Activated effector memory CD4-positive, alpha-beta T cell treated with Interleukin-2 at 50 U/mL for 16 hours (primary cell): Measurements from ENCODE around the gene KANSL3.

ENCODE experiments used
- DNase-seq: peaks from one replicate; pipeline ENCODE4 v3.0.0-alpha.2; 2020

The KANSL3 gene

DNA sequence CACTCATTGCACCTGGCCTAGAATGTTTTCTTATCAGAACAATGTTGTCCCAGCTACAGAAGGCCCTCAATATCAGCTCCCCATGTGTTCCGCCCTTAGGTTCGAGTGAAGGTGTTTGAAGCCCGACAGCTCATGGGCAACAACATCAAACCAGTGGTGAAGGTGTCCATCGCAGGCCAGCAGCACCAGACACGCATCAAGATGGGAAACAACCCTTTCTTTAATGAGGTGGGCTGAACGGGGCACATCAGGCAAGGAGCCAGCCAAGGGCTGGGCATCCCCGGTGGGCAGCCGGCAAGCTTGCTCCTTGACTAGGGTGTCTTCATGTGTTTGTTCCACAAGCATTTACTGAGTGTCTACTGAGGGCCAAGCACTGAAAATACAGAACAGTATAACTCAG, 13.7 kb upstream of the KANSL3 start:
- DNase-seq, result no peak

DNA sequence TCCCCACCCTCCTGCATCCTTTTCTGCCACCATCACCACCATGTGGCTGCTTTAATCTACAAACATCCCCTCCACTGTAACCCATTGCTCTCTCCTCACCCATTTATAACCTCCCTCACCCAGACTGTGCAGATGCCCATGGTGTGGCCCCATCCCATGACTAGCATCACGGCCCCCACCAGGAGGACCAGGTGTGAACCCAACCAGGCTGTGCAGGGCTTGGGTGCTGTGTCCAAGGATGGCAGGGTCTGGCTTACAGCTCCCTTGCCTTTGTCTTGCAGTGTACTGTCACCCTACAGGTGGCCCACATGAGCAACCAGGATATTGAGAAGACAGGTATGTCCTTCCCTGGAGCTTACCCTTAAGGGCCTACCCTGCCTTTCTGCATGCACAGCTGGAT, 11.2 kb upstream of the KANSL3 start:
- no peak for DNase-seq

DNA sequence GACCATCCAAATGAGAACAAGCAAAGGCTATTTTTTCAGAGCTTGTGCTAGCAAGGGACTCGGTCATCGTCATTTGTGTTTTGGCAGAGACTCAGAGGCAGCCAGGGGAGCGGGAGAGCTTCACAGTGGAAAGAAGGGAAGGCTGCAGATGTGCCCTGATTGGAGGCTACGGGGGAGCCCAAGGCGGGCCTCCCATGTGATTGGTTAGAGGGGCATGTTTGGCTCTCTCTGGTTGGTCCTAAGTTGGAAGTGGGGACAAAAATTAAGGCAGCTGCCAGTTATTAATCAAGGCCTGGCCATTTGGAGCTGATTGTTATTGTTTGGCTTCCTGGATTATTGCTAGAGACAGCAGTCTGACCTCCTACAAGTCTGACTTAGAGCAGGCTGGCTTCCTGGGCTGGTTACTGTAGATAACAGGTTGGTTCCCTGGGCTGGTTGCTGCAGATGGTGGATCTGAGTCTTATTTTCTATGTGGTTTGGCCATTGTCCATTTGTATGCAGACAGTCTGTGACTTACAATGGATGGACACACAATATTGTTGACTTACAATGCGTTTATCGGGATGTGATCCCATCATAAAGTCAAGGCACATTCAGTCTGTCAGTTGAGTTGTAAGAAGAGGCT, 10.3 kb upstream of the KANSL3 start:
- DNase-seq, result no peak

DNA sequence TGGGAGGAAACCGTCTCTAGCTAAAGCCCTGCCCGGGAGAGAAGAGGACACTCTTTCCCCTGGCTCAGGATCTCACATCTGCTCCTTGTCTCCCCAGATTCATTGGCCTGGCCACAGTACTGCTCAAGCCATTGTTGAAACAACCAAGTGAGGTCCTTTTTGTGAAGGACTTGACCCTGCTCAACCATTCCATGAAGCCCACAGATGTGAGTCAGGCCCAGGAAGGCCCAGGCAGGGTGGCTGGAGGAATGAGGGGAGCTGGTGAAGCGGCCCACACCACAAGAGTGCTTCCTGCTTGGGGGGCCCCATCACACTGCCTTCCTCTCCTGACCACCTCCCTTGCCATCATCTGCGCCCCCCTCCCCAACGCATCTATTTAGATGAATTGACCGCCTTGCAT, 9.6 kb upstream of the KANSL3 start:
- no peak for DNase-seq

DNA sequence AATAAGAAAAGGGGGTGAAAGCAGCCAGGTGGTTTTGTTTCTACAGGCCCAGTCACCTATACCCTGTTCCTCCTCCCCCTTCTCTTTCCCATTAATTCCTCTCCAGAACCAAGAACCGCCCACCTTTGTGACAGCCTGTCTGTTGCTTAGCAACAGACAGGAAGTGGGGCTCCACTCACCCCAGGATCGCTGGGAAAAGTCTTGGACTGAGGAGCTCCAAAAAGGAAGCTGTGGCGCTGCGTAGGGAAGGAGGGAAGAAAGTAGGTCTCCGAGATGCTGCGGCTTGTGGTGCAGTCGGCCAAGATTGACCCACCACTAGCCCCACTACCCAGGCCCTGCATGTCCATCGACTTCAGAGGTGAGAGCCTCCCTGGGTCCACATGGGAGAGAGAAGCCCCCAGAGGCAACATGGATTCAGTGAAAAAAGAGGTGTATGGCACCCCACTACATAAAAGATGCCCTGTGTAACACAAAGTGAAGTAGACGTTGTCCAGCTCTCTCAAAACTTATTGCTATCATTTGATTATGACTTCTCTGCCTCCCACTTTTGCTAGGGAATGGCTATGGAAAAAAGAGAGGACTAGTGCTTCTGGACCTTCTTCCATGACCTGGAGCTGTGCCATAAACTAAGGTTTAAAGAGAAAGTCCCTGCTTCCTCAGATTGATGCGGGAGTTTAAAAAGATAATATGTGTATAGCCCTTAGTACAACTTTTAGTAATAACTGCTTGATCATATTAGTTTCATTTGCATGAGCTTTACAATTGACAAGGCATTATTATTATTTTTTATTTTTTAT, 4.7 kb upstream of the KANSL3 start, which contains the start of gene FER1L5:
Gene FER1L5 (plus strand): TSS at position 201 of the 797 bp plus-strand sequence. CDS start 73 bp downstream, at position 274.
- DNase-seq, result no peak

DNA sequence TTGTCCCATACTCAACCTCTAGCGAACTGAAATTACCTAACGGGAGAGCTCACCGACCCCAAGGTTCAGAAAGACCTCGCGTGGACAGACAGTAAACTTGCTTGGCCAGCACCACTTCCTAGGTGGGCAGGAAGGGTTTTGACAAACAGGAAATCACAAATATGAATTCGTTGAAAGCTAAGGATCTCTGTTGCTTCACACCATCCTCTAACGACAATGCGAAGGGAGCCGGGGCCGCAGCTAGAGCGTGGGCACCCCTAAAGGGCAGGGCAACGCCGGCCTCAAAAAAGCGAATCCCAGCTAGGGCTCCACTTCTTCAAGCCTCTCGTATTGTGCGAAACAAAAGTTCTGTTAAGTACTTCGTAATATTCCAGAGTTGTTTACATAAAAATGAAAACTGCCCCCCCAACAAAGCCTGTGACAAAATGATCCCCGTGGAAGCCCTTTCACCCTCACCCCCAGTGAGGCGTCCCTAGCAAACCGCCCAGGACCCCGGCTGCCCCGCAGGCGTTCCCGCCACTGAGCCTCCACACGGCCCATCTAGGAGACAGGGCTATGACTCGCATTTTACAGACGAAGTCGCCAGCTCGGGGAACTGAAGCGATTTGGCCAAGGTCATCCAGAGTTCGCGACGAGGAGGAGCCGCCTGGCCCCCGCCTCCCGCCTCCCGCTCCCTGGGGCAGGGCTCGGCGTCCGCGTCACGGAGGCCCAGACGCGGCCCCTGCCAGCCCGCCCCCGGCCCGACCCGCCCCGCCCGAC, 548 bp downstream of the KANSL3 start:
- DNase-seq, result peak; percentile 73

DNA sequence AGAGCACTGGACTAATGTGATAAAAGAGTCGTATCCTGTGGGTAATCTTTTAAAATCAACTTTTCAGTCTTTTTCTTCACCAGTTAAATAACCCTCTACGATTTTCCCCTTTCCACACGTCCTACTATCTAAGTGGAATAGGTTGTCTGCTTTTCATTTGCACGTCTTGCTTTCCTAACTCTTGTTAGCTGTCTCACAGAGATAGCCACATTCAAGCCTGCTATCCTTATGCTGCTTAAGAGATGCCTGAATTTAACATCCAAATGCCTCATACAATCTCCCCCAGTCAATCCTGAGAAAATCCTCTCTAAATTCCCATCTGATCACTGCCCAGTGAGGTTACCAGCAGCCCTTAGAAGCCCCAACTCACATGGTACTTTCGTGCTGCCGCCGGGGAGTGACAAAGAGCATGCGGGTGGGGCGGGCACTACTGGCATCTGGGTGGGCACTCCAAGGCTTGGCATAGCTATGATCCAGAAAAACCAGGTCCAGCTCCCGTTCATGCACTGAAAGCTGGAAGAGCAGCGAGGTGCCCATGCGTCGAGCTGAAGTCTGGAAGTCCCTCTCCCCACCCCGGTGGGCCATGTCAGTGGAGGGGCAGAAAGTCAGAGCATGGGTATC, 1.5 kb downstream of the KANSL3 start:
- DNase-seq, result no peak

DNA sequence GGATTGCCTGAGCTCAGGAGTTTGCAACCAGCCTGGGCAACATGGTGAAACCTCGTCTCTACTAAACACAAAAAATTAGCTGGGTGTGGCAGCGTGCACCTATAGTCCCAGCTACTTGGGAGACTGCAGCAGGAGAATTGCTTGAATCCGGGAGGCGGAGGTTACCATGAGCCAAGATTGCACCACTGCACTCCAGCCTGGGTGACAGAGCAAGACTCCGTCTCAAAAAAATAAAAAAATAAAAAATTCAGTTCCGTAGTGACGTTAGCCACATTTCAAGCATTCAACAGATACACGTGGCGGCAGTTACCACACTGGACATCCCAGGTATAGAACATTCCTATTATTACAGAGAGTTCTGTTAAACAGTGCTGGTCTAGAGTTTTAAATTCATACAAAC, 4.5 kb downstream of the KANSL3 start:
- no peak for DNase-seq

DNA sequence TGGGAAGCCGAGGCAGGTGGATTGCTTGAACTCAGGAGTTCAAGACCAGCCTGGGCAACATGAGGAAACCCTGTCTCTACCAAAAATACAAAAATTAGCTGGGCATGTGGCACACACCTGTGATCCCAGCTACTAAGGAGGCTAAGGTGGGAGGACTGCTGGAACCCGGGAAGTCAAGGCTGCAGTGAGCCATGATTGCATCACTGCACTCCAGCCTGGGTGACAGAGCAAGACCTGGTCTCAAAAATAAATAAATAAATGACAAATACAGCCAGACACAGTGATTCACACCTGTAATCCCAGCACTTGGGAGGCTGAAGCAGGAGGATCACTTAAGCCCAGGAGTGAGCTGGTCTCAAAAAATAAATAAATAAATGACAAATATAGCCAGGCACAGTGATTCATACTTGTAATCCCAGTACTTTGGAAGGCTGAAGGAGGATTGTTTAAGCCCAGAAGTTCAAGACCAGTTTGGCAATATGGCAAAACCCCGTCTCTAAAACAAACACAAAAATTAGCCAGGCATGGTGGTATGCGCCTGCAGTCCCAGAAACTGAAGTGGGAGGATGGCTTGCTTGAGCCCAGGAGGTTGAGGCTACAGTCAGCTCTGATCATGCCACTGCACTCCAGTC, 6.2 kb downstream of the KANSL3 start:
- no peak for DNase-seq

DNA sequence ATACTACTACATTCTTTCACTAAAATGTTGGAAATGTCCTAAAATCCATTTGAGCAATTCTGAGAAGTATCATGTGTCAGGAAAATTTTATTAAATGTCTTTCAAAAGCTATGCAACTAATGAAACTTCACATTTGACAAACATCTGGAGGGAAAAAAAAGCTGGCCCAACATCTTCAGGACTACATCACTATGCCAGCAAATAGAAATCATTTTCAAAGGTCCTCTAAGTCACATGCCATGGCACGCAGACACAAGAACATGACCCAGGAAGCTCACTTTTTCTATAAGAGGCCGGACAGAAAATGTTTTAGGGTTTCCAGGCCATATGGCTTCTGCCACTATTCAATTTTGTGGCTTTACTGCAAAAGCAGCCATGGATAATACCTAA, 11.6 kb downstream of the KANSL3 start:
- DNase-seq, result no peak

DNA sequence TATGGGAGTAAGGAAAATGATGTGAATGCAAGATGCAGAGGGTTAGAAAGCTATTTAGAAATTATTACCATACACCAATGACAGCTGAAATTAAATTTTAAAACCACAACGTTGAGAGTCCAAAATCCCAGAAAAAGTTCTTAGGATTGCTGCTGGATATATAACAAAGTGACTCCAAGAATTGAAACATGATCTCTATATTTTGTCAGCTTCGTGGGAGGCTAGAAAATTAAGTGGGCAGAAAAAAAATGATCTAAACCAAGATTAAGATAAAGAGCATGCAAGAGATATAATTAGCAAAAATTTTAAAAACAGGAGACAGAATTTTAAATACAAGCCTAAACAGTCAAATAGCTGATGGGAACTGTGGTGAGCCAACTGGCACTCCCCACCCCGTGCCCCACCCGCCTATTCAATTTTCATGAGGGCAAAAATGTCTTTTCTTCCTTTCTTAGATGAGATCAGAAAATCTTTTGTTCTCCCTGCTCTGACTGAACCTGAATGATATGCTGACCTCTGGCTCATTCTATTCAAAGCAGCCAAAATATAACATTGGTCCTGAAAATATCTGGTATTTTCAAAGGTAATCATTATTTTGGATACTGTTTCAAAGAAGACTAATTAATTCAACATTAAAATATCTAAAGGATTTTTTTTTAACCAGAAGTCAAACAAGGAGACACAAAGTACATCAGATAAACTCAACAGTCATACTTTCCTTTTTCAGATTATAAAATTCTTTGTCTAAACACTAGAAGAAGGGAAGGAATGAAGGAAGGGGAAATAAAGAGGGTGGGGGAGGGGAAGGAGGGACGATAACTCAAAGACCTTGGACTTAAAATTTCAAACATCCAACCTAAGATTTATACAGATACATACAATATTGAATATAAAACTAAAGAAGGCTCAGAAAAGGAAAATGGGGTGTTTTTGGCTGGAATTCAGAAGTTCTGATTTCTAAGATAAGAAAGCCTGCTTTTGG, 12.2 kb downstream of the KANSL3 start:
- no peak for DNase-seq

DNA sequence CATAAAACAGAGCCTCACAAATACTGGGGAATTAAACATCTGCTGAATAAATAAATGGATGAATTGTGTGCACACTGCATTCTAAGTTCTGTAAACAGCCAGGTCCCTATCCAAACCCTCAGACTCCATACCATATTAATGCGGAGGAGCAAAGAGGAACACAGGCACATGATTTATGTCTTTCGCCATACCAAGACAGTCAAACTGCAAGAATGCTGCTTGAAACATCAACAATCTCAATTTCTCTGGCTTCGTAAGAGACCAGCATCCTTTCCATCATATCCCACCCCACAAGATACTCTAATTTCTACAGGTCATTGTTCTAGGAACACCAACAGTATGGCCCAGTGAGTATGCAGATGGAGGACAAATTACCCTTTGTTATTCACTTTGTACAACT, 15.0 kb downstream of the KANSL3 start:
- no peak for DNase-seq

DNA sequence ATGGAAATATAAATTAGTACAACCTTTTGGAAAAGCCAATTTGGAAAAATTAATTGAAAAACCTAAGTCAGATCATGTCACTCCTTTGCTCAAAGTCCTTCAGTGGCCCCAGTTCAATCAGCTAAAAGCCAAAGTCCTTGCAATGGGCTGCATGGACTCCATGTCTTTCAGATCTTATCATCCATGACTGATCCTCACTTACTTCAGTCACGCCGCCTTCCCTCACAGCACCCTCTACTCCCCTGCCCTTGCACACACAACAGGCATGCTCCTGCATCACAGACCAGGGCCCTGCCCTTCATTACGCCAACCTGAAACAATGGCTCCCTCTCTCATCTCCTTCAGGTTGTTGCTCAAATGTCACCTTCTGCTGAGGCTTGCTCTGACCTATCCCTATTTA, 15.6 kb downstream of the KANSL3 start:
- DNase-seq, result no peak

DNA sequence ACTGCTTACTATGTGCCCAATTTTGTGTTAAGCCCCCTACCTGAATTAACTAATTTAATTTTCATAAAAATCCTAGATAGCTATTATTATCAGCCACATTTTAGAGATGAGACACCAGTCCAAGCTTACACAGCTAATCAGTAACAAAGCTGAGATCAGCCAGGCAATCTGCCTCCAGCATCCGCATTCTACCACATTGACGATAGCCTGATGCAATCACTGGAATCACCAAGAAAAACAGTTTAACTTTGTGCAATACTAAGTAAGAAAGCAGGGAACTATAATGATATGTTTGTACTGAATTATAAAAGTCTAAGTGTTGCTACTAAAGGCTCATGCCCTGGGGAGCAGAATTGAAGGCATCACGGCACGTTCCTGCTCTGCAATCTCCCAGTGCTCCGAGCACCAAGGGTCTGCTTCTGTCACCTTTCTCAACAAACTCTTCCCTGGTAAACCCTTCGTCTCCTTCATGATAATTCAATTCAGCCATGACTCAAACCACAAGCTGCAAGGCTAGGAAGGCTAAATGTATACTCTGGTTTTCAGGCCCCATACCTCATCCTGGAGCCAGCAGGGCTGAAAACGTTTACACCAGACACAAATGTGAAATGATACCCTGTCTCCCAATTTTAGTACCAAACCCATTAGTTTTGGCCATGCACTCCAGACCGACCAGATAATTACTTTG, 19.4 kb downstream of the KANSL3 start:
- DNase-seq, result no peak

DNA sequence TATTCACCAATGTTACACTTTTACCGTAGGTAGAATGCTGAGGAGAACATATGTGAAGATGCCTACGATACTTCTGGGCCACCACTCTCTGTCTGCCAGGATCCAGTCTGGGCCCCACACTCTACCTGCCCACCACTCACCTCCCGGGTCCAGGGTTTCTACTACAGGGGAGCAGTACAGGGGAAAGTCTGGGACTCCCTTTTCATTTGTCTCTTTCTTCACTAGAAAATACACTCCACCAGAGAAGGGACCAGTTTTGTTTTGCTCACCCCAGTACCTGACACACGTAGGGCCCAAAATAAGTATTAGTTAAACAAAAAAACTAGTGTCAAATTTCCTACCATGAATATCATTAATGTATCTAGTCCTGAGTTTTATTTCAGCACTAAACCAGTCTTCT, 21.1 kb downstream of the KANSL3 start:
- DNase-seq, result no peak

DNA sequence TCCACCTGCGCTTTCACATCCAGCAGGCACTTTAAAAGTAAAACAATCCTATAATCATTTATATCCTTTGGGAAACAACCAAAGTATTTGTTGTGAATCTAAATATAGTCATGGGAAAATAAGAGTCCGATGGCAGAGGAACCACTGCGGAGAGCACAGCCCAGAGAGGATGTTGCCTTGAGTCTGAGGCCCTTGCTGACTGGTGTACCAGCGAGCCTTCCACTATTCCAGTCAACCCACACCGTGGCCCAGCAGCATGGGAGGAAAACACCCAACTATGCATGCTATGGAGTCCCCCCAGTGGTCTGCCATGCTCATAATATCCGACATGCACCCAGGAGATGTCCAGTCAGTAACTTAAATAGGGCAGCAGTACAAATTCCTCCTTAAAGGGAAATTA, 21.6 kb downstream of the KANSL3 start:
- no peak for DNase-seq

DNA sequence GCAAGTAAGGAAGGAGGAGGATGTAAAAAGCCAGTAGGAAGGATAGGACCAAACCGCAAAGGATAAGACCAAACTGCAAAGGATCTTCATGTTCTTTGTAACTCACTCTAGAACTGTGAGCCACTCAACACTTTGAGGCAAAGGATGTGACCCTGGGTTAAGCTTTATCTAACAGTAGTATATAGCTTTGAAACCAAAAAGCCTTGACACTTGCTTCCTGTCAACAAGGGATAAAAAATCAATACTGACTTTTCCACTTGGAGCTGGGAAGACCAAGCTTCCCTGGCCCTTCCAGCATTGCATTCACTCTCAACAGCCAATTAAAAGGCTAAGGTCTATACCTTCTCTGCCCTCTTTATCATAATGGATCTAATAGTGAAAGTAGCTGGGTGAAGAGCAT, 22.0 kb downstream of the KANSL3 start:
- DNase-seq, result no peak

DNA sequence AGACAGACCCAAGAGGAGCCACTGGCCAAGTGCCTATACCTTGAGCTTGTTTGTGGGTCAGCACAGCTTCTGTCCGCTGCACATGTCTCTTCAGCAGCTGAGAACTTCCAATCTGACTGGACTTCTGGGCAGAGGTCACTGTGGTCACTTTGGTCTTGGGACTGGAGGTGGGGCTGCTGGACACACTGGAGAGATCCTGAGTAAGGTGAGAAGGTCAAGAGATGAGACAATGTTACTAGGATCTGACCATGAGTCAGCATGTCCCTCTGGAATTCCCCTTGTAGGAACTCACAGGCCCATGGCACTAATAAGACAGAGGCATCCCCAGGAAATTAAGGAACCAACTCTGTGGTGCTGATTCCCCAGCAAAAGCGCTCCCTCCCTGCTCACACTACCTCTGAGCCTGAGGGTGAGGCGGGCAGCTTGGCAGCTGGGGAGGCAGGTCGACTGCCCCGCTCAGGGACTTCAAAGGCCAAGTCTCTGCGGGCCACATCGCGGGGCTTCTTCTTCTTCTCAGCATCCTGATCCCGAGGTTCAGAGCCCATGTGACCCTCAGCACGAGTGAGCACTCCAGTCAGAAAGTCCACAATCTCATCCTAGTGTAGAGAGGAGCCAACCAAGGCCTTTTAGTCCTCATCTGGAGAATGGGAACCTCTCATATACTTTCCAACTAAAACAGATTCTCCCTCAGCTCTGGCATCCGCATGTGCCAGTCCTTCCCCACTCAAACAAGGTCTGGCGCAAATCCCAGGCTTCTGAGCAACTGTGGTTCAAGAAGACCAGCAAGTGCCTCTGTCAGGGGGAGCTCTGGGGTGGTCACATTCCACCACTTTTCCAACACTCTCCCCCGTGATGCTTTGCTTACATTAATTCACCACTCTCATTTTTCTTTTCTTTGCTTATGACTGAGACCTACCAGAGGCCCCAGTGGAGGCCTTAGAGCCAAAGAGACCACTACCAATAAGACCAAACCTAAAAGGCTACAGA, 29.4 kb downstream of the KANSL3 start:
- DNase-seq, result no peak

DNA sequence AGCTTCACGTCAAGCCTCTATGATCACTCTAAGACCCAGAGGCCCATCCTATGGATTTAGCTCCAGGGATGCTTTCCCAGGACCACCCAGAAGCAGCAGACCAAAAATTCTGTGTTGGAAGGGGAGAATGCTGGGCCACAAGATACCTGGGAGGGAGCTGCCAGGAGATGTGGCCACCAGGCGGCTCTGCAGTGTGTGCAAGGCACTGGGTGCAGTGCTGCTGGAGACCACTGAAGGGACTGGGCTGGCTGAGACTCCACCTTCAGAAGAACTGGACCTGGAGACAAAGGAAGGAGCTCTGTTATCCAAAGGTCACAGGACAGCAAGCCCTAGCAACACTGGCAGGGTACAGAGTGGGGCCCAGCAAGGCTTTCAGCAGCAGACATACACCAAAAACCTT, 34.0 kb downstream of the KANSL3 start:
- no peak for DNase-seq

DNA sequence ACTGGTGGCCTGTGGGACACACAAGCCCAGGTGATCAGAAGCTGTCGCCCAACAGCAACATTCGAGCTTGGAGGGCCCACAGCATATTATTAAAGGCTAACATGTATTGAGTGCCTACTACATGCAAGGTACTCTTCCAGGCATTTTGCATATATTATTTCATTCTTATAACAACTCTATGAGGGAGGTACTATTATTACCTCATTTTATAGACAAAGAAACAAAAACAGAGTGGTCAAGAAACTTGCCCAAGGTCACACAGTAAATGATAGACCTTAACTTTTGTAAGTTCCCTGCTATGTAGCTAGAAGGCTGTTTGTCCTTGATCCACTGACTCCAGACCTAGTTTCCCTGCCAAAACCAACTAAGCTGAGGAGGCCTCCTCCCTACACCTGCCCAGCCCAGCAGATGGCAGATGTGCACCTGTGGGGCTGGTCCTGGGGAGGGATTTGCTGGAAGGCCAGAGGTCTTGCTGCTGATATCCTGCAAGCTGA, 35.7 kb downstream of the KANSL3 start:
- no peak for DNase-seq
